OCI-LY1 (cell line): ENCODE measurements around the gene S100Z.

Source experiments
- H2AFZ ChIP-seq: fragments of 200-600 bp; sonication (generic), shearing (Covaris generic); 2 replicates; pipeline ENCODE4 v1.6.0; 2014; ENCODE audit warnings: antibody characterized with exemption, mild to moderate bottlenecking, low read length
- H3F3A ChIP-seq: fragments of 200-600 bp; sonication (generic), shearing (Covaris generic); 2 replicates; pipeline ENCODE4 v1.6.0; 2014; ENCODE audit warnings: mild to moderate bottlenecking, antibody characterized with exemption, low read length, moderate library complexity; ENCODE audit not compliant: insufficient read depth
- H3K27ac ChIP-seq: fragments of 200-600 bp; sonication (generic); 2 replicates; pipeline ENCODE4 v1.5.1; 2014; ENCODE audit warnings: low read length, mixed run types, mild to moderate bottlenecking, low read depth; ENCODE audit not compliant: poor library complexity, severe bottlenecking
- H3K27me3 ChIP-seq: fragments of 200-600 bp; sonication (generic); 2 replicates; pipeline ENCODE4 v1.6.0; 2014; ENCODE audit warnings: antibody characterized with exemption, mild to moderate bottlenecking, low read length, moderate library complexity; ENCODE audit not compliant: insufficient read depth
- H3K36me3 ChIP-seq: fragments of 200-600 bp; sonication (generic); 2 replicates; pipeline ENCODE4 v1.6.1; 2014; ENCODE audit warnings: mild to moderate bottlenecking, antibody characterized with exemption, low read length, moderate library complexity, mixed read lengths; ENCODE audit not compliant: insufficient read depth
- H3K4me1 ChIP-seq: fragments of 200-600 bp; sonication (generic); 2 replicates; pipeline ENCODE4 v1.5.1; 2014; ENCODE audit warnings: mild to moderate bottlenecking, low read length, moderate library complexity; ENCODE audit not compliant: insufficient read depth, severe bottlenecking
- H3K4me2 ChIP-seq: fragments of 200-600 bp; sonication (generic), shearing (Covaris generic); 2 replicates; pipeline ENCODE4 v1.6.1; 2014; ENCODE audit warnings: low read length
- H3K4me3 ChIP-seq: fragments of 200-600 bp; sonication (generic); 2 replicates; pipeline ENCODE4 v1.5.1; 2014; ENCODE audit warnings: low read length, low read depth, mild to moderate bottlenecking, mixed read lengths; ENCODE audit not compliant: poor library complexity, severe bottlenecking
- H3K79me2 ChIP-seq: fragments of 200-600 bp; shearing (Covaris generic); 2 replicates; pipeline ENCODE4 v1.6.1; 2016; ENCODE audit warnings: mixed run types, low read length, mixed read lengths; ENCODE audit not compliant: insufficient read depth
- H3K9ac ChIP-seq: fragments of 200-600 bp; sonication (generic), shearing (Covaris generic); 2 replicates; pipeline ENCODE4 v1.6.1; 2014; ENCODE audit warnings: mild to moderate bottlenecking, low read length, mixed read lengths
- H3K9me2 ChIP-seq: fragments of 200-600 bp; sonication (generic), shearing (Covaris generic); 2 replicates; pipeline ENCODE4 v1.6.1; 2014; ENCODE audit warnings: low read depth, mild to moderate bottlenecking, low read length, mixed read lengths
- H3K9me3 ChIP-seq: fragments of 200-600 bp; shearing (Covaris generic); 2 replicates; pipeline ENCODE4 v1.6.1; 2014; ENCODE audit warnings: low read length, mixed read lengths
- H4K20me1 ChIP-seq: fragments of 200-600 bp; sonication (generic), shearing (Covaris generic); 2 replicates; pipeline ENCODE4 v1.6.0; 2016; ENCODE audit warnings: mild to moderate bottlenecking, low read length; ENCODE audit not compliant: insufficient read depth
- CTCF ChIP-seq: fragments of 200-600 bp; sonication (generic), shearing (Covaris generic); IDR thresholded peaks from 2 replicates; pipeline ENCODE4 v1.5.1; 2017; ENCODE audit warnings: mild to moderate bottlenecking, antibody characterized with exemption, low read length, moderate library complexity, mixed read lengths
- EZH2 ChIP-seq: fragments of 200-600 bp; sonication (generic), shearing (Covaris generic); IDR thresholded peaks from 2 replicates; pipeline ENCODE4 v1.8.0; 2017; ENCODE audit warnings: borderline replicate concordance, mixed run types, mild to moderate bottlenecking, antibody characterized with exemption, low read length, moderate library complexity, mixed read lengths

S100Z gene

GRCh38 chr5:76964060-76964459 lies 114.2 kb downstream of the S100Z start:
- no peak for TF ChIP-seq CTCF
- no peak for TF ChIP-seq EZH2

More at GRCh38 chr5:76964060-76964459, 114.2 kb downstream of the S100Z start:
- no peaks in the 10 kb centered on the region for H3K9me3 ChIP-seq
- no peak overlapping the region for H3K9ac ChIP-seq
- H3K4me3 ChIP-seq, result no peak overlapping the region
- H3K4me2 ChIP-seq, result no peak overlapping the region
- no peaks in the 10 kb centered on the region for H3K4me1 ChIP-seq
- no peaks in the 10 kb centered on the region for H4K20me1 ChIP-seq
- H3K27me3 ChIP-seq, result no peaks in the 10 kb centered on the region
- H3K79me2 ChIP-seq, result no peaks in the 10 kb centered on the region
- H3F3A ChIP-seq, result no peaks in the 10 kb centered on the region
- H3K27ac ChIP-seq, result no peak overlapping the region
- H3K9me2 ChIP-seq, result no peaks in the 10 kb centered on the region
- peaks cover 73% of the 10 kb centered on the region for H3K36me3 ChIP-seq
- H2AFZ ChIP-seq, result no peak overlapping the region
